A549 (cell line): Measurements from ENCODE around the gene SPIRE1.

ENCODE experiments used
- HOXB13 ChIP-seq: fragments of 250-450 bp; sonication (Bioruptor Pico); IDR thresholded peaks from 2 replicates; pipeline ENCODE4 v1.5.0; 2020; ENCODE audit warnings: low read depth, mild to moderate bottlenecking, moderate library complexity
- POLR2A ChIP-seq: IDR thresholded peaks from 2 replicates; pipeline ENCODE4 v1.6.1; 2012; ENCODE audit warnings: mild to moderate bottlenecking, low read length
- RAD21 ChIP-seq, 2 experiments: fragments of >200 bp in 1 of 2; sonication (Bioruptor Twin) in 1 of 2; formaldehyde crosslinking in 1 of 2; IDR thresholded peaks in 1 of 2; conservative IDR thresholded peaks in 1 of 2; 2 replicates in 1 of 2; 3 replicates in 1 of 2; pipeline ENCODE4 v1.6.1; 2012 to 2018; ENCODE audit warnings: inconsistent platforms in 1 of 2
- RCOR1 ChIP-seq: fragments of 150-350 bp; IDR thresholded peaks from 2 replicates; pipeline ENCODE4 v1.6.1; 2014; ENCODE audit warnings: antibody characterized with exemption, low read length, low read depth
- RFX5 ChIP-seq: fragments of 450-650 bp; IDR thresholded peaks from 2 replicates; pipeline ENCODE4 v1.7.1; 2014; ENCODE audit warnings: antibody characterized with exemption, mild to moderate bottlenecking, moderate library complexity
- RNF2 ChIP-seq: fragments of 200-600 bp; sonication (generic); IDR thresholded peaks from 2 replicates; pipeline ENCODE4 v1.6.1; 2016; ENCODE audit warnings: low read depth, mild to moderate bottlenecking, antibody characterized with exemption, moderate library complexity, borderline replicate concordance
- TF ChIP-seq, protein P1 (sequence below): fragments of 200-600 bp; sonication (generic); IDR thresholded peaks from 2 replicates; pipeline ENCODE4 v1.6.1; 2016; ENCODE audit warnings: antibody characterized with exemption, mild to moderate bottlenecking, moderate library complexity
- TF ChIP-seq, protein P2 (sequence below): fragments of >200 bp; sonication (Bioruptor Twin); formaldehyde crosslinking; IDR thresholded peaks from 3 replicates; pipeline ENCODE4 v1.5.1; 2016
- TF ChIP-seq, protein P3 (sequence below): fragments of 450-650 bp; IDR thresholded peaks from 2 replicates; pipeline ENCODE4 v1.6.1; 2014; ENCODE audit warnings: antibody characterized with exemption

DNA sequence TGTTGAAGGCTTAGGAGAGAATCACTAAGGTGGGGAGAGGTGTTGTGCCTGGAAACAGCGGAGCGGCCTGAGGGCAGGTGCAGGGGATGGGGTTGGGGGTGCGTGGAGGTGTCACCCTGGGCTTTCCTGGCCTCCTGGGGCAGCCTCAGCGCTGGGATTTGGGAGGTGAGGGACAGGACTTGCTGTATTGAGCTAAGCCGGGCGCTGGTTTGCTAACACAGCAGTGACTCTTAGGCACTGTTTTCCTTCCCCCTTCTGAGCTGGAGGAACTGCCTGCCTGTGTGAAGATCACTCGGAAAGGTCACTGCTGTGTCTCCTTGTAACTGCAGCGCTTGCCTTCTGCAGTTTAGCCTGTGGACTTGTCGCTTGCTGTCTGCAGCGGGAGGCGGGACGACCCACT is 229.0 kb downstream of the SPIRE1 start:
- no peak for TF ChIP-seq RAD21 (conservative IDR thresholded peaks at IDR 0.05 in 1 of 2, IDR thresholded peaks at IDR 0.05 in 1 of 2)
- TF ChIP-seq, protein P1, sequence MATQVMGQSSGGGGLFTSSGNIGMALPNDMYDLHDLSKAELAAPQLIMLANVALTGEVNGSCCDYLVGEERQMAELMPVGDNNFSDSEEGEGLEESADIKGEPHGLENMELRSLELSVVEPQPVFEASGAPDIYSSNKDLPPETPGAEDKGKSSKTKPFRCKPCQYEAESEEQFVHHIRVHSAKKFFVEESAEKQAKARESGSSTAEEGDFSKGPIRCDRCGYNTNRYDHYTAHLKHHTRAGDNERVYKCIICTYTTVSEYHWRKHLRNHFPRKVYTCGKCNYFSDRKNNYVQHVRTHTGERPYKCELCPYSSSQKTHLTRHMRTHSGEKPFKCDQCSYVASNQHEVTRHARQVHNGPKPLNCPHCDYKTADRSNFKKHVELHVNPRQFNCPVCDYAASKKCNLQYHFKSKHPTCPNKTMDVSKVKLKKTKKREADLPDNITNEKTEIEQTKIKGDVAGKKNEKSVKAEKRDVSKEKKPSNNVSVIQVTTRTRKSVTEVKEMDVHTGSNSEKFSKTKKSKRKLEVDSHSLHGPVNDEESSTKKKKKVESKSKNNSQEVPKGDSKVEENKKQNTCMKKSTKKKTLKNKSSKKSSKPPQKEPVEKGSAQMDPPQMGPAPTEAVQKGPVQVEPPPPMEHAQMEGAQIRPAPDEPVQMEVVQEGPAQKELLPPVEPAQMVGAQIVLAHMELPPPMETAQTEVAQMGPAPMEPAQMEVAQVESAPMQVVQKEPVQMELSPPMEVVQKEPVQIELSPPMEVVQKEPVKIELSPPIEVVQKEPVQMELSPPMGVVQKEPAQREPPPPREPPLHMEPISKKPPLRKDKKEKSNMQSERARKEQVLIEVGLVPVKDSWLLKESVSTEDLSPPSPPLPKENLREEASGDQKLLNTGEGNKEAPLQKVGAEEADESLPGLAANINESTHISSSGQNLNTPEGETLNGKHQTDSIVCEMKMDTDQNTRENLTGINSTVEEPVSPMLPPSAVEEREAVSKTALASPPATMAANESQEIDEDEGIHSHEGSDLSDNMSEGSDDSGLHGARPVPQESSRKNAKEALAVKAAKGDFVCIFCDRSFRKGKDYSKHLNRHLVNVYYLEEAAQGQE: no peak
- TF ChIP-seq POLR2A: no peak
- TF ChIP-seq HOXB13 (CRISPR knock-in tag): no peak
- no peak for TF ChIP-seq RCOR1
- TF ChIP-seq, protein P2, sequence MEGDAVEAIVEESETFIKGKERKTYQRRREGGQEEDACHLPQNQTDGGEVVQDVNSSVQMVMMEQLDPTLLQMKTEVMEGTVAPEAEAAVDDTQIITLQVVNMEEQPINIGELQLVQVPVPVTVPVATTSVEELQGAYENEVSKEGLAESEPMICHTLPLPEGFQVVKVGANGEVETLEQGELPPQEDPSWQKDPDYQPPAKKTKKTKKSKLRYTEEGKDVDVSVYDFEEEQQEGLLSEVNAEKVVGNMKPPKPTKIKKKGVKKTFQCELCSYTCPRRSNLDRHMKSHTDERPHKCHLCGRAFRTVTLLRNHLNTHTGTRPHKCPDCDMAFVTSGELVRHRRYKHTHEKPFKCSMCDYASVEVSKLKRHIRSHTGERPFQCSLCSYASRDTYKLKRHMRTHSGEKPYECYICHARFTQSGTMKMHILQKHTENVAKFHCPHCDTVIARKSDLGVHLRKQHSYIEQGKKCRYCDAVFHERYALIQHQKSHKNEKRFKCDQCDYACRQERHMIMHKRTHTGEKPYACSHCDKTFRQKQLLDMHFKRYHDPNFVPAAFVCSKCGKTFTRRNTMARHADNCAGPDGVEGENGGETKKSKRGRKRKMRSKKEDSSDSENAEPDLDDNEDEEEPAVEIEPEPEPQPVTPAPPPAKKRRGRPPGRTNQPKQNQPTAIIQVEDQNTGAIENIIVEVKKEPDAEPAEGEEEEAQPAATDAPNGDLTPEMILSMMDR: no peak
- TF ChIP-seq RNF2: no peak
- no peak for TF ChIP-seq RFX5
- TF ChIP-seq, protein P3, sequence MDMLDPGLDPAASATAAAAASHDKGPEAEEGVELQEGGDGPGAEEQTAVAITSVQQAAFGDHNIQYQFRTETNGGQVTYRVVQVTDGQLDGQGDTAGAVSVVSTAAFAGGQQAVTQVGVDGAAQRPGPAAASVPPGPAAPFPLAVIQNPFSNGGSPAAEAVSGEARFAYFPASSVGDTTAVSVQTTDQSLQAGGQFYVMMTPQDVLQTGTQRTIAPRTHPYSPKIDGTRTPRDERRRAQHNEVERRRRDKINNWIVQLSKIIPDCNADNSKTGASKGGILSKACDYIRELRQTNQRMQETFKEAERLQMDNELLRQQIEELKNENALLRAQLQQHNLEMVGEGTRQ: no peak
